Lower lobe of right lung (tissue), 2 donors: ENCODE results near the gene SPATA2. TPM values are rescaled to one million over a fixed set of nuclear protein-coding genes. Genes with fewer than 3 reads are reported as not detected.
"Not testable (repeated sequence)": the region's sequence is repeated elsewhere in the genome, so short reads cannot be mapped to it uniquely, and the experiment has no call there.

Experiments
- ATAC-seq, 2 donors: fragments of 200-7000 bp; cut with Tn5 transposase; one replicate each; pipeline ENCODE4 v1.9.1; 2020 to 2022; ENCODE audit warnings: mild to moderate bottlenecking in 2 of 2, moderate library complexity in 2 of 2
- DNase-seq: peaks from one replicate; pipeline ENCODE4 v3.0.0-alpha.2; 2020
- H3K27ac ChIP-seq: fragments of 200-600 bp; one replicate; pipeline ENCODE4 v1.8.0; 2022
- H3K27me3 ChIP-seq: fragments of 200-600 bp; one replicate; pipeline ENCODE4 v1.8.0; 2022; ENCODE audit warnings: low read depth
- H3K36me3 ChIP-seq: fragments of 200-600 bp; one replicate; pipeline ENCODE4 v1.8.0; 2022; ENCODE audit warnings: mild to moderate bottlenecking
- H3K4me1 ChIP-seq: fragments of 200-600 bp; one replicate; pipeline ENCODE4 v1.8.0; 2022
- H3K4me3 ChIP-seq: fragments of 200-600 bp; one replicate; pipeline ENCODE4 v1.8.0; 2022; ENCODE audit warnings: mild to moderate bottlenecking
- H3K9me3 ChIP-seq: fragments of 200-600 bp; one replicate; pipeline ENCODE4 v1.8.0; 2022
- CTCF ChIP-seq: fragments of 200-600 bp; IDR thresholded peaks from one replicate; pipeline ENCODE4 v1.8.0; 2022; ENCODE audit warnings: antibody characterized with exemption, mild to moderate bottlenecking
- intact Hi-C: fragments of 100-400 bp; cut with DNase I; formaldehyde crosslinking; loops from one replicate; pipeline ENCODE4 v1.11.0; 2022
- total RNA-seq: library from RNA; stranded (reverse); fragmentation: NEBNext Ultra II Directional; extraction: Animal tissue kit (Norgen Biotek cat#: 25700); gene quantifications from one replicate; pipeline ENCODE4 v1.2.1, GENCODE V29; 2021
- donor health status: DM: no; HTN: yes; CAD: no; lungs with severe emphysema.

SPATA2 gene
- total RNA-seq, 1 donor from 2014 or later: 7.2 TPM

GRCh38 chr20:49905415-49906091 is 9.8 kb downstream of the SPATA2 start:
- no peak for TF ChIP-seq CTCF
- ATAC-seq (no peak), DNase-seq (no peak)
- H3K9me3 ChIP-seq: no peaks in the 10 kb centered on the region
- no peaks in the 10 kb centered on the region for H3K27me3 ChIP-seq
- H3K36me3 ChIP-seq: peaks cover 76% of the 10 kb centered on the region
- H3K4me3 ChIP-seq: no peak overlapping the region
- H3K4me1 ChIP-seq: peaks cover 14% of the 10 kb centered on the region
- intact Hi-C loops: no loop called here
- H3K27ac ChIP-seq: no peak overlapping the region

GRCh38 chr20:49904440-49905214 is 10.7 kb downstream of the SPATA2 start:
- H3K27ac ChIP-seq: no peak overlapping the region
- intact Hi-C loops: no loop called here
- DNase-seq (no peak), ATAC-seq (peak in 1 of 2 donors; percentile 21)
- peaks cover 69% of the 10 kb centered on the region for H3K36me3 ChIP-seq
- no peaks in the 10 kb centered on the region for H3K9me3 ChIP-seq
- peaks cover 9% of the 10 kb centered on the region for H3K4me1 ChIP-seq
- no peak overlapping the region for H3K4me3 ChIP-seq
- TF ChIP-seq CTCF: no peak
- H3K27me3 ChIP-seq: no peaks in the 10 kb centered on the region

- ATAC-seq: no peak
- Histone ChIP-seq H3K4me3 (no peak overlapping the region), H3K27me3 (no peaks in the 10 kb centered on the region), H3K27ac (no peak overlapping the region), H3K4me1 (peaks cover 8% of the 10 kb centered on the region), H3K9me3 (no peaks in the 10 kb centered on the region), H3K36me3 (peaks cover 43% of the 10 kb centered on the region)
- DNase-seq: no peak
- intact Hi-C loops: no loop called here
- TF ChIP-seq CTCF: no peak
Measured at GRCh38 chr20:49901588-49901987, 13.7 kb downstream of the SPATA2 start.

GRCh38 chr20:49899541-49900383 is 15.6 kb downstream of the SPATA2 start:
- Histone ChIP-seq H3K27me3 (no peaks in the 10 kb centered on the region), H3K27ac (no peak overlapping the region), H3K4me3 (no peak overlapping the region), H3K9me3 (no peaks in the 10 kb centered on the region), H3K36me3 (peaks cover 25% of the 10 kb centered on the region), H3K4me1 (peaks cover 10% of the 10 kb centered on the region)
- no peak for ATAC-seq
- intact Hi-C loops: no loop called here
- no peak for DNase-seq
- no peak for TF ChIP-seq CTCF

GRCh38 chr20:49896204-49896603 is 19.1 kb downstream of the SPATA2 start:
- Histone ChIP-seq H3K27me3 (no peaks in the 10 kb centered on the region), H3K9me3 (no peaks in the 10 kb centered on the region), H3K36me3 (no peaks in the 10 kb centered on the region), H3K4me3 (no peak overlapping the region), H3K4me1 (peaks cover 41% of the 10 kb centered on the region), H3K27ac (no peak overlapping the region)
- TF ChIP-seq CTCF: no peak
- ATAC-seq (peak; percentile 50 to 53), DNase-seq (no peak)
- intact Hi-C loops: no loop called here

GRCh38 chr20:49895474-49896093 is 19.7 kb downstream of the SPATA2 start:
- not testable (repeated sequence) for H3K36me3 ChIP-seq, ATAC-seq

More at GRCh38 chr20:49895474-49896093, 19.7 kb downstream of the SPATA2 start:
- H3K4me3 ChIP-seq, H3K27me3 ChIP-seq, H3K27ac ChIP-seq, intact Hi-C loops, H3K9me3 ChIP-seq, DNase-seq: not testable (repeated sequence)
- H3K4me1 ChIP-seq: peaks cover 48% of the 10 kb centered on the region
